Midbrain (tissue), 1 donor: ENCODE results near the gene KCNK1.

Source experiments
- DNase-seq: peaks from one replicate; lab custom pipeline; 2025; lab: John Stamatoyannopoulos, UW

Gene KCNK1

GRCh38 chr1:233613252-233614172 lies at the start of gene KCNK1:
KCNK1 (plus strand) TSS chr1:233614106; CDS start chr1:233614172, 66 bp downstream.
- DNase-seq: peak; percentile 62

- DNase-seq: no peak
Measured at GRCh38 chr1:233565313-233565712, 48.6 kb upstream of the KCNK1 start.

GRCh38 chr1:233566886-233567285 lies 47.0 kb upstream of the KCNK1 start:
- DNase-seq: no peak

- no peak for DNase-seq
Measured at GRCh38 chr1:233569636-233570035, 44.3 kb upstream of the KCNK1 start.

- DNase-seq: no peak
Measured at GRCh38 chr1:233570216-233570615, 43.7 kb upstream of the KCNK1 start.

GRCh38 chr1:233570706-233571105 lies 43.2 kb upstream of the KCNK1 start:
- no peak for DNase-seq

GRCh38 chr1:233572896-233573295 lies 41.0 kb upstream of the KCNK1 start:
- no peak for DNase-seq

GRCh38 chr1:233575450-233575849 lies 38.5 kb upstream of the KCNK1 start:
- DNase-seq: no peak

- no peak for DNase-seq
Measured at GRCh38 chr1:233582439-233582838, 31.5 kb upstream of the KCNK1 start.

- DNase-seq: no peak
Measured at GRCh38 chr1:233584376-233584775, 29.5 kb upstream of the KCNK1 start.

- no peak for DNase-seq
Measured at GRCh38 chr1:233584931-233585330, 29.0 kb upstream of the KCNK1 start.

GRCh38 chr1:233586301-233586700 lies 27.6 kb upstream of the KCNK1 start:
- no peak for DNase-seq

GRCh38 chr1:233587196-233587595 lies 26.7 kb upstream of the KCNK1 start:
- DNase-seq: no peak

- DNase-seq: no peak
Measured at GRCh38 chr1:233587958-233588799, 25.7 kb upstream of the KCNK1 start.

- no peak for DNase-seq
Measured at GRCh38 chr1:233597489-233597901, 16.4 kb upstream of the KCNK1 start.

GRCh38 chr1:233598891-233599541 lies 14.9 kb upstream of the KCNK1 start:
- DNase-seq: no peak

GRCh38 chr1:233599542-233600073 lies 14.3 kb upstream of the KCNK1 start:
- no peak for DNase-seq

- no peak for DNase-seq
Measured at GRCh38 chr1:233600488-233600887, 13.4 kb upstream of the KCNK1 start.

GRCh38 chr1:233603478-233603877 lies 10.4 kb upstream of the KCNK1 start:
- no peak for DNase-seq

- DNase-seq: no peak
Measured at GRCh38 chr1:233605205-233605604, 8.7 kb upstream of the KCNK1 start.

- no peak for DNase-seq
Measured at GRCh38 chr1:233606813-233607212, 7.1 kb upstream of the KCNK1 start.
